Glutamatergic neuron (in vitro differentiated cells): ENCODE data around the gene ITPR1. TPM values are rescaled to one million over a fixed set of nuclear protein-coding genes. Genes with fewer than 3 reads are reported as not detected.

Experiments
- DNase-seq: peaks from one replicate; pipeline ENCODE4 v3.0.0; 2022
- H3K27ac Mint-ChIP-seq: one replicate; pipeline ENCODE4 v1.8.0; 2020; ENCODE audit warnings: mild to moderate bottlenecking, mixed read lengths, inconsistent platforms; ENCODE audit not compliant: unreplicated experiment
- H3K27me3 Mint-ChIP-seq: one replicate; pipeline ENCODE4 v1.8.0; 2020; ENCODE audit warnings: mild to moderate bottlenecking, moderate library complexity, mixed read lengths, inconsistent platforms; ENCODE audit not compliant: unreplicated experiment
- H3K36me3 Mint-ChIP-seq: one replicate; pipeline ENCODE4 v1.8.0; 2020; ENCODE audit warnings: mild to moderate bottlenecking, mixed read lengths, inconsistent platforms; ENCODE audit not compliant: unreplicated experiment
- H3K4me1 Mint-ChIP-seq: one replicate; pipeline ENCODE4 v1.8.0; 2020; ENCODE audit warnings: mild to moderate bottlenecking, low read depth, mixed read lengths, inconsistent platforms; ENCODE audit not compliant: unreplicated experiment
- H3K4me3 Mint-ChIP-seq: one replicate; pipeline ENCODE4 v1.8.0; 2020; ENCODE audit warnings: mild to moderate bottlenecking, mixed read lengths, inconsistent platforms; ENCODE audit not compliant: unreplicated experiment
- H3K9me3 Mint-ChIP-seq: one replicate; pipeline ENCODE4 v1.8.0; 2020; ENCODE audit warnings: mild to moderate bottlenecking, moderate library complexity, mixed read lengths, inconsistent platforms; ENCODE audit not compliant: unreplicated experiment
- CTCF ChIP-seq: fragments of 200-600 bp; sonication (generic); IDR thresholded peaks from one replicate; pipeline ENCODE4 v1.5.0; 2021; ENCODE audit not compliant: partially characterized antibody, unreplicated experiment
- total RNA-seq: library from RNA; stranded (reverse); fragmentation: NEBNext Ultra II Directional; extraction: Animal tissue kit (Norgen Biotek cat#: 25700); gene quantifications from one replicate; pipeline ENCODE4 v1.2.1, GENCODE V29; 2021; ENCODE audit not compliant: unreplicated experiment

Gene ITPR1
- total RNA-seq, 1 donor from 2014 or later, result 6.9 TPM

DNA sequence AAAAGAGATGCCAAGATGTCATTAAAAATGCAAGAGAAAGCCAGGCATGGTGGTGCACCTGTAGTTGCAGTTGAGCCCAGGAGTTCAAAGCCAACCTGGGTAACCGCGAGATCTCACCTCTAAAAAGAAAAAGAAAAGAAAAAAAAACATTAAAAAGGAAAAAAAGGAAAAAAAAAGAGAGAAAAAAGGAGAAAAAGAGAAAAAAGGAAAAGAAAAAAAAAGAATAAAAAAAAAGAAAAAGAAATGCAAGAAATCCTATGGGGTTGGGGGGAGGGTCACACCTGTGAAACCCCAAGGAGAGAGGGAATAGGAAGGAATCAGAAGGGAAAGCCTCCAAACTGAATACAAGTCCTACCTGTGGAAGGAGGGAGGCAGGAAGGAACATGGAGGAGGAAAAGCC lies 20.8 kb upstream of the ITPR1 start:
- no peaks in the 10 kb centered on the region for H3K9me3 Mint-ChIP-seq
- H3K27me3 Mint-ChIP-seq, result peaks cover 2% of the 10 kb centered on the region
- H3K4me1 Mint-ChIP-seq, result no peaks in the 10 kb centered on the region
- TF ChIP-seq CTCF, result no peak
- H3K36me3 Mint-ChIP-seq, result no peaks in the 10 kb centered on the region
- H3K4me3 Mint-ChIP-seq, result no peak overlapping the region
- no peak overlapping the region for H3K27ac Mint-ChIP-seq
- no peak for DNase-seq

GRCh38 chr3:4472766-4473165 lies 20.4 kb upstream of the ITPR1 start:
- no peak for DNase-seq
- Mint-ChIP-seq H3K9me3 (no peaks in the 10 kb centered on the region), H3K36me3 (no peaks in the 10 kb centered on the region), H3K27ac (no peak overlapping the region), H3K4me1 (no peaks in the 10 kb centered on the region), H3K27me3 (no peaks in the 10 kb centered on the region), H3K4me3 (no peak overlapping the region)
- no peak for TF ChIP-seq CTCF

DNA sequence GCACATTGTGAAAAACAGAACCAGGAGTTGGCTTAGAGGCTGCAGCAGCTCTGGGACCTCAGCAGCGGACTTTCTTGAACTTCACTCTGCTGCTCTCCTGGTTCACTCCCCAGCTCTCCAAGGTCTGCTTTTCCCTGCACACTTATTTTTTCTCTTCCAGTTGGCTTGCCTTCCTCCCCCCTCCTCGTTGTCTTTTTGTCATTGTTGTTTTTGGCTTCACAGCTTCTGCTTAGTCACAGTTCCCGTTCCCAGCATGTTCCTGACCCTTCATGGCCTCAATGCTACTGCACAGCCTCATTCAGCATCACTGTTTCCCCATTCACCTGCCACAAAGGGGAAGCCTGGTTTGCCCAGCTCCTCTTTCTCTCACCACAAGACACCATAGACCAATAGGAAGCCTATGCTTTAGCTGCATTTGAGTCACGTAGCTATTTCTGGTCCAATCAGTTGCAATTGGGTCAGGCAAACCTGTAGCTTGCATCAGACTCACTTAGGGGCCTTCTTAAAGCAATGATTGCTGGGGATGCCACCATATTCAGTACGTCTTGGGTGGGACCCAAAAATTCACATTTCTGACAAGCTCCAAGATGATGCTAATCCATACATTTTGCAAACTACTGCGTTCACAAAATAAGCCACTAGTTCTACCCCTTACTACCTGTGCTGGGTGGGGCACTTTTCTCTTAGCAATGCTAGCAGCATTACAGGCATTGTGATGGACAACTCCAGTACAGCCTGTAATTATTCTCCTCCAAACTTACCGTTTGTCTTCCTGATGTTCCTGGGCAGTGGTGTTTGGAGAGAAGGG lies 18.3 kb upstream of the ITPR1 start:
- Mint-ChIP-seq H3K9me3 (no peaks in the 10 kb centered on the region), H3K4me3 (no peak overlapping the region), H3K36me3 (no peaks in the 10 kb centered on the region), H3K27me3 (no peaks in the 10 kb centered on the region), H3K27ac (no peak overlapping the region), H3K4me1 (no peaks in the 10 kb centered on the region)
- no peak for DNase-seq
- no peak for TF ChIP-seq CTCF

DNA sequence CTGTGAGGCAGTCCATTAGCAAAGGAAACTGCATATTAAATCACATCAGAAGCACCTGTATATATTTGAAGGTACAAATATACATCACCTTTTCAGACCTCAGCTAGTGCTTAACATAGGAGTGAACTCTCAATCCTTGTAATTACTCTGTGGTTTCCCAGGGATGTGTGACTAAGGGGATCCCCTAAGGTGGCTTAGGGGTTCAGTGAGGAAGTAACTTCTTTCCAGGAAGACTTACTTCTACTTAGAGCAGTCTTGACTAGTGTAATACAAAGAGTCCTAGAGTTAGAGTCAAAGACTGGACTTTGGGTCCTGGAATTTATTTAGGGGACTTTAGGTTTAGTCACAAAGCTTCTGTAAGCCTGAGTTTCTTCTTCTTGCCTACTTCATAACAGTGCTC lies 17.3 kb upstream of the ITPR1 start:
- H3K27me3 Mint-ChIP-seq, result no peaks in the 10 kb centered on the region
- no peak overlapping the region for H3K4me3 Mint-ChIP-seq
- no peaks in the 10 kb centered on the region for H3K4me1 Mint-ChIP-seq
- H3K27ac Mint-ChIP-seq, result no peak overlapping the region
- no peaks in the 10 kb centered on the region for H3K9me3 Mint-ChIP-seq
- TF ChIP-seq CTCF, result no peak
- H3K36me3 Mint-ChIP-seq, result no peaks in the 10 kb centered on the region
- no peak for DNase-seq

- H3K4me3 Mint-ChIP-seq, result no peak overlapping the region
- no peak for TF ChIP-seq CTCF
- no peaks in the 10 kb centered on the region for H3K4me1 Mint-ChIP-seq
- H3K27ac Mint-ChIP-seq, result no peak overlapping the region
- DNase-seq, result no peak
- no peaks in the 10 kb centered on the region for H3K27me3 Mint-ChIP-seq
- H3K9me3 Mint-ChIP-seq, result no peaks in the 10 kb centered on the region
- H3K36me3 Mint-ChIP-seq, result no peaks in the 10 kb centered on the region
These were observed 16.7 kb upstream of the ITPR1 start for GRCh38 chr3:4476496-4476895.
